ENCODE results near the gene SUN1. TPM values are rescaled to one million over a fixed set of nuclear protein-coding genes. Genes with fewer than 3 reads are reported as not detected.

SUN1 gene
- total and polyA plus RNA-seq, 12 donors, result 69.2 to 211 (median 183) TPM

DNA sequence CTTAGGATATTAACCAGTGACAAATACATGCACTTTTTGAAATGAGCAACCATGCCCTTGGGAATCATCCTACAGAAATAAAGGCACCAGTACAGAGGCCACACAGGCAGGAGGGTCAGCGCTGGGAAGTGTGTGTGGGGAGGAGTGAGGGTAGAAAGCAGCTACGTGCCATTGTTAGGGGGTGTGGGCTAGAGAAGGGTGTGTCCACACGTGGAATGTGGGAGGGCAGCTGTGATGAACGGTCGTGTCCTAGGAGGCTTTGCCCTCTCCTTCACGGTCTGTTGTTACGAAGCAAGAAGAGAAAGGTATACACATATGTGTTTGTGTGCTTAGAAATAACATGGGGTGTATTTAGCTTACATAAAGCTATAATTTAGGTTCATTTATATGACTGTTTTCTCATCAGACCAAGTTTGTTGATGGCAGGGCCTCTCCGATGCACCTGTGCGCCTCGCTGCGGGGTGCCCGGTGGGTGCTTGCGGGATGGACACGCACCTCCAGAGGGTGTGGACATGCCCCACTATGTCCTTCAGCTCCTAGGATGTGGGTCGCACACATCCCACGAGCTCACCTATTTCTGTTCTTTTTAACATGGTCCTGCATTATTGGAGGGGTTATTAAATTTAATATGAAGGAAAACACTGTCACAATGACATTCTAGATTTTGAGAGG is 27.2 kb downstream of the SUN1 start:
- Histone ChIP-seq H3K9me3 (no peaks in the 10 kb centered on the region), H3K36me3 (peaks cover under 1 to 100% (median 81%) of the 10 kb centered on the region in 9 donors), H3K27ac (no peak overlapping the region), H3K4me1 (no peaks in the 10 kb centered on the region), H3K27me3 (no peaks in the 10 kb centered on the region), H3K4me3 (no peak overlapping the region)
- DNase-seq, result no peak
- 65 to 75% methylated on average over 16 of the region's 16 CpGs for WGBS, 2 donors
- intact Hi-C loops (cut with DNase I), result loop anchor here in 2 of 10 donors (10.0 kb wide), 2 partner anchors 75 to 535 kb away; no protein-coding TSS in a partner anchor
- TF ChIP-seq CTCF (IDR thresholded peaks at IDR 0.05), result no peak
- ATAC-seq, result peak in 1 of 8 donors; percentile 22

- H3K27ac ChIP-seq, result no peak overlapping the region
- no peaks in the 10 kb centered on the region for H3K27me3 ChIP-seq
- no peaks in the 10 kb centered on the region for H3K4me1 ChIP-seq
- 91 to 96% methylated on average over 21 of the region's 21 CpGs for WGBS, 2 donors
- H3K36me3 ChIP-seq, result peaks cover 0 to 100% (median 81%) of the 10 kb centered on the region in 9 donors
- TF ChIP-seq CTCF (IDR thresholded peaks at IDR 0.05), result no peak
- H3K9me3 ChIP-seq, result no peaks in the 10 kb centered on the region
- H3K4me3 ChIP-seq, result no peak overlapping the region
- intact Hi-C loops (cut with DNase I), result loop anchor here in 1 of 10 donors (10.0 kb wide), 1 partner anchor 535 kb away; no protein-coding TSS in a partner anchor
- ATAC-seq (no peak), DNase-seq (no peak)
These were observed 27.9 kb downstream of the SUN1 start for GRCh38 chr7:860149-860548.

DNA sequence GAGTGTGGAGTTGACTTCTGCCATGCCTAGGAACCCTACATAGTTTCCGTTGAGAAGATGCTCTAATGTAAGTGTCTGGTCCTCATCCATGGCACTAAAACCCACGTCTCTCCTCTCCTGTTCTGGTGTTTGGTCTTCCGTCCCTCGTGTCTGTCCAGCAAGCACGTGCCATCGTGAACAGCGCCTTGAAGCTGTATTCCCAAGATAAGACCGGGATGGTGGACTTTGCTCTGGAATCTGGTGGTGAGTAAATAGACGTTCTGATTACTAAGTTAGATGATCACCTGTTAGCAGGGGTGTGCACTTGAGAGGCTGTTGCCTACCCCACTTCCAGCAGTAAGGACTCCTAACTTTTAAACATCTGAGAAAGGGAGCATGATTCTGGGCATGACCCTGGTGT is 28.9 kb downstream of the SUN1 start:
- ATAC-seq (no peak), DNase-seq (no peak)
- no peak for TF ChIP-seq CTCF (IDR thresholded peaks at IDR 0.05)
- Histone ChIP-seq H3K9me3 (no peaks in the 10 kb centered on the region), H3K27me3 (no peaks in the 10 kb centered on the region), H3K4me3 (no peak overlapping the region), H3K4me1 (no peaks in the 10 kb centered on the region), H3K27ac (no peak overlapping the region), H3K36me3 (peaks cover 0 to 100% (median 81%) of the 10 kb centered on the region in 9 donors)
- WGBS, 2 donors, result 83 to 84% methylated on average over 9 of the region's 9 CpGs
- intact Hi-C loops (cut with DNase I), result loop anchor here in 1 of 10 donors (10.0 kb wide), 1 partner anchor 536 kb away; no protein-coding TSS in a partner anchor

GRCh38 chr7:862157-862556 is 29.9 kb downstream of the SUN1 start:
- intact Hi-C loops (cut with DNase I), result loop anchor here in 2 of 10 donors (2.0 to 10.0 kb wide), 2 partner anchors 19 to 537 kb away; no protein-coding TSS in a partner anchor
- Histone ChIP-seq H3K4me1 (peaks cover 0 to 8% (median 4%) of the 10 kb centered on the region in 9 donors), H3K4me3 (no peak overlapping the region), H3K9me3 (no peaks in the 10 kb centered on the region), H3K27me3 (no peaks in the 10 kb centered on the region), H3K36me3 (peaks cover 0 to 98% (median 73%) of the 10 kb centered on the region in 9 donors), H3K27ac (no peak overlapping the region)
- ATAC-seq (no peak), DNase-seq (no peak)
- WGBS, 2 donors, result 95% methylated on average over 6 of the region's 6 CpGs
- TF ChIP-seq CTCF (IDR thresholded peaks at IDR 0.05), result no peak

Measured in heart right ventricle (tissue), 16 donors.